Measurements from ENCODE around the gene CRY1. TPM values are rescaled to one million over a fixed set of nuclear protein-coding genes. Genes with fewer than 3 reads are reported as not detected.

CRY1 gene
- polyA plus RNA-seq, 1 experiment: 13.7 TPM

- DNase-seq (ENCODE audit: low read depth, low spot score): no peak
- Histone ChIP-seq H3K4me3 (ENCODE audit: low read depth, low read length) (no peak overlapping the region), H3K9me3 (ENCODE audit: control insufficient read depth, insufficient read depth, low read length) (no peaks in the 10 kb centered on the region), H3K27ac (ENCODE audit: low read depth, low read length) (no peak overlapping the region), H3K27me3 (ENCODE audit: control insufficient read depth, insufficient read depth, low read length) (no peaks in the 10 kb centered on the region)
- ChIA-PET POLR2A (interaction anchor here (1.6 kb wide), 1 partner anchor 18 kb away, joined by 7 read pairs; the partner anchor contains the start of gene TMEM263), CTCF (no interaction called here)
- no peak for TF ChIP-seq CTCF (IDR thresholded peaks at IDR 0.05; ENCODE audit: low read depth, low read length)
Observed at GRCh38 chr12:106974511-106974910, 118.8 kb downstream of the CRY1 start.

GRCh38 chr12:106973545-106973944 is 119.8 kb downstream of the CRY1 start:
- DNase-seq (ENCODE audit: low read depth, low spot score): no peak
- Histone ChIP-seq H3K27me3 (ENCODE audit: control insufficient read depth, insufficient read depth, low read length) (no peaks in the 10 kb centered on the region), H3K9me3 (ENCODE audit: control insufficient read depth, insufficient read depth, low read length) (no peaks in the 10 kb centered on the region), H3K4me3 (ENCODE audit: low read depth, low read length) (no peak overlapping the region), H3K27ac (ENCODE audit: low read depth, low read length) (no peak overlapping the region)
- ChIA-PET POLR2A (no interaction called here), CTCF (no interaction called here)
- TF ChIP-seq CTCF (IDR thresholded peaks at IDR 0.05; ENCODE audit: low read depth, low read length): no peak

- no peak for DNase-seq (ENCODE audit: low read depth, low spot score)
- Histone ChIP-seq H3K4me3 (ENCODE audit: low read depth, low read length) (no peak overlapping the region), H3K27ac (ENCODE audit: low read depth, low read length) (no peak overlapping the region), H3K27me3 (ENCODE audit: control insufficient read depth, insufficient read depth, low read length) (no peaks in the 10 kb centered on the region), H3K9me3 (ENCODE audit: control insufficient read depth, insufficient read depth, low read length) (no peaks in the 10 kb centered on the region)
- POLR2A ChIA-PET: interaction anchor here (2.7 kb wide), 1 partner anchor 15 kb away, joined by 12 read pairs; the partner anchor contains the start of gene TMEM263
- CTCF ChIA-PET: interaction anchor here (1.2 kb wide), 1 partner anchor 16 kb away, joined by 3 read pairs; the partner anchor contains the start of gene TMEM263
- no peak for TF ChIP-seq CTCF (IDR thresholded peaks at IDR 0.05; ENCODE audit: low read depth, low read length)
Observed at GRCh38 chr12:106971065-106971464, 122.3 kb downstream of the CRY1 start.

GRCh38 chr12:106964526-106964925 is 128.8 kb downstream of the CRY1 start:
- Histone ChIP-seq H3K9me3 (ENCODE audit: control insufficient read depth, insufficient read depth, low read length) (no peaks in the 10 kb centered on the region), H3K27me3 (ENCODE audit: control insufficient read depth, insufficient read depth, low read length) (no peaks in the 10 kb centered on the region), H3K4me3 (ENCODE audit: low read depth, low read length) (no peak overlapping the region), H3K27ac (ENCODE audit: low read depth, low read length) (no peak overlapping the region)
- POLR2A ChIA-PET: interaction anchor here (0.7 kb wide), 1 partner anchor 9 kb away, joined by 3 read pairs; the partner anchor contains the start of gene TMEM263
- no peak for DNase-seq (ENCODE audit: low read depth, low spot score)
- CTCF ChIA-PET: no interaction called here
- TF ChIP-seq CTCF (IDR thresholded peaks at IDR 0.05; ENCODE audit: low read depth, low read length): no peak

GRCh38 chr12:106962286-106962685 is 131.1 kb downstream of the CRY1 start:
- TF ChIP-seq CTCF (IDR thresholded peaks at IDR 0.05; ENCODE audit: low read depth, low read length): no peak
- ChIA-PET POLR2A (no interaction called here), CTCF (interaction anchor here (1.3 kb wide), 1 partner anchor 130 kb away, joined by 3 read pairs; no protein-coding TSS in a partner anchor)
- H3K9me3 ChIP-seq (ENCODE audit: control insufficient read depth, insufficient read depth, low read length): no peaks in the 10 kb centered on the region
- no peak for DNase-seq (ENCODE audit: low read depth, low spot score)
- H3K4me3 ChIP-seq (ENCODE audit: low read depth, low read length): no peak overlapping the region
- no peaks in the 10 kb centered on the region for H3K27me3 ChIP-seq (ENCODE audit: control insufficient read depth, insufficient read depth, low read length)
- H3K27ac ChIP-seq (ENCODE audit: low read depth, low read length): no peak overlapping the region
